ENCODE results near the gene ARMC2.

ARMC2 gene

GRCh38 chr6:108803982-108804490 is 44.2 kb upstream of the ARMC2 start:
- TF ChIP-seq CTCF (IDR thresholded peaks at IDR 0.05; ENCODE audit: low read depth, low read length, missing control alignments): no peak
- DNase-seq (ENCODE audit: low read depth): no peak
- no peak overlapping the region for H3K4me3 ChIP-seq (ENCODE audit: low read depth, low read length)

GRCh38 chr6:108804956-108805355 is 43.3 kb upstream of the ARMC2 start:
- DNase-seq (ENCODE audit: low read depth): no peak
- no peak overlapping the region for H3K4me3 ChIP-seq (ENCODE audit: low read depth, low read length)
- TF ChIP-seq CTCF (IDR thresholded peaks at IDR 0.05; ENCODE audit: low read depth, low read length, missing control alignments): no peak

- peak; percentile 44 for DNase-seq (ENCODE audit: low read depth)
- no peak overlapping the region for H3K4me3 ChIP-seq (ENCODE audit: low read depth, low read length)
- no peak for TF ChIP-seq CTCF (IDR thresholded peaks at IDR 0.05; ENCODE audit: low read depth, low read length, missing control alignments)
These were observed 42.5 kb upstream of the ARMC2 start for GRCh38 chr6:108805611-108806167.

GRCh38 chr6:108806171-108806570 is 42.1 kb upstream of the ARMC2 start:
- H3K4me3 ChIP-seq (ENCODE audit: low read depth, low read length): no peak overlapping the region
- no peak for DNase-seq (ENCODE audit: low read depth)
- TF ChIP-seq CTCF (IDR thresholded peaks at IDR 0.05; ENCODE audit: low read depth, low read length, missing control alignments): no peak

GRCh38 chr6:108806665-108807064 is 41.6 kb upstream of the ARMC2 start:
- no peak for DNase-seq (ENCODE audit: low read depth)
- no peak for TF ChIP-seq CTCF (IDR thresholded peaks at IDR 0.05; ENCODE audit: low read depth, low read length, missing control alignments)
- H3K4me3 ChIP-seq (ENCODE audit: low read depth, low read length): no peak overlapping the region

- H3K4me3 ChIP-seq (ENCODE audit: low read depth, low read length): no peak overlapping the region
- no peak for DNase-seq (ENCODE audit: low read depth)
- TF ChIP-seq CTCF (IDR thresholded peaks at IDR 0.05; ENCODE audit: low read depth, low read length, missing control alignments): no peak
These were observed 40.3 kb upstream of the ARMC2 start for GRCh38 chr6:108807928-108808327.

- no peak for DNase-seq (ENCODE audit: low read depth)
These were observed 39.0 kb upstream of the ARMC2 start for GRCh38 chr6:108809211-108809610.

More at GRCh38 chr6:108809211-108809610, 39.0 kb upstream of the ARMC2 start:
- no peak for TF ChIP-seq CTCF (IDR thresholded peaks at IDR 0.05; ENCODE audit: low read depth, low read length, missing control alignments)
- H3K4me3 ChIP-seq (ENCODE audit: low read depth, low read length): no peak overlapping the region
